ENCODE data around the gene SLC5A11. TPM values are rescaled to one million over a fixed set of nuclear protein-coding genes. Genes with fewer than 3 reads are reported as not detected.

Gene SLC5A11
- total RNA-seq, 1 experiment from 2014 or later = 0.47 TPM

DNA sequence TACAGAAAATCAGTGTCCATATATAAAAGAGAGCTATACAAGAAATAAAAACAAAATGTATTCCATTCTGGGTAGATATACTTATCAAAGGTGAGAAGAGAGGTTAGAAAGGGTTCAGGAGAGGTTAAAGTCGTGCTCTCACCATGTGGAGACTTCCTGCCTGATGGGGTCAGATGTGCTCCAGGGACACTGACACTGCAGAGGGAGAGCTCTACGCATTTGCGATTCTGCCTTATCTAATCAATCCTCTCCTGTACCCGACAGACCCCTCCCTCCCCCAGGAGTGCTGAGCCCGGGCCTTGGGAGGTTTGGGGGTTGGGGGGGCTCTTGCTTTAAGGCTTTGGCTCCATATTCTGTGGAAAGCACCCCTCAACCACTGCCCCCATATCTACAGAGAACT is 16.6 kb upstream of the SLC5A11 start:
- POLR2A ChIA-PET = no interaction called here

More for the DNA sequence above, 16.6 kb upstream of the SLC5A11 start:
- intact Hi-C loops (cut with micrococcal nuclease) = no loop called here
- Histone ChIP-seq H4K20me1 (ENCODE audit: insufficient read depth) (peaks cover 6% of the 10 kb centered on the region; the same call in 1 of the 2 replicates), H3K4me1 (ENCODE audit: control insufficient read depth in 1 of 2, insufficient read depth in 2 of 2, low read length in 2 of 2) (0 out of 4 replicates have a peak, but pooled peaks cover 0 to 1% of the 10 kb centered on the region in 2 experiments), H3K36me3 (ENCODE audit: control insufficient read depth in 1 of 2, insufficient read depth in 2 of 2, low read length in 2 of 2) (peaks cover 6 to 9% of the 10 kb centered on the region in 2 experiments; a peak in 3 of 4 replicates), H3K27ac (ENCODE audit: low read depth, low read length) (no peak overlapping the region), H3K9me2 (ENCODE audit: insufficient read depth) (no peaks in the 10 kb centered on the region), H3K9ac (ENCODE audit: low read length) (no peak overlapping the region), H3K9me3 (ENCODE audit: control insufficient read depth in 1 of 2, insufficient read depth in 1 of 2, low read depth in 1 of 2, low read length in 2 of 2) (no peaks in the 10 kb centered on the region), H3K4me2 (ENCODE audit: low read length) (no peak overlapping the region), H2AFZ (ENCODE audit: low read depth, low read length, poor library complexity, severe bottlenecking) (no peak overlapping the region), H3K27me3 (ENCODE audit: insufficient read depth, low read length) (no peaks in the 10 kb centered on the region), H3K79me2 (ENCODE audit: insufficient read depth, low read length) (no peaks in the 10 kb centered on the region), H3K4me3 (replicated peaks in 1 of 2; ENCODE audit: low read depth in 1 of 2, low read length in 2 of 2) (no peak overlapping the region)
- DNase-seq (ENCODE audit: low read depth, low spot score) = no peak
- ChIA-PET RAD21 (ENCODE audit: low non-redundant PET in 1 of 2, low total read pairs in 2 of 2, uncharacterized antibody in 2 of 2, unreplicated experiment in 2 of 2) (no interaction called here), CTCF (no interaction called here)
- BruUV-seq (replicated peaks) = no TSS peak
- TF ChIP-seq ZNF274 (IDR thresholded peaks at IDR 0.05; ENCODE audit: low read depth, low read length) (no peak), POLR2AphosphoS5 (IDR thresholded peaks at IDR 0.05; ENCODE audit: low read depth, low read length) (no peak), SIN3A (IDR thresholded peaks at IDR 0.05; ENCODE audit: low read depth) (no peak), RAD21 (IDR thresholded peaks at IDR 0.05; ENCODE audit: low read depth) (no peak), EZH2 (IDR thresholded peaks at IDR 0.05) (no peak), CBX3 (IDR thresholded peaks at IDR 0.05; ENCODE audit: low read depth) (no peak), SP1 (IDR thresholded peaks at IDR 0.05; ENCODE audit: low read depth) (no peak), JUND (IDR thresholded peaks at IDR 0.05) (no peak), ZFX (IDR thresholded peaks at IDR 0.05) (no peak), FOSL1 (IDR thresholded peaks at IDR 0.05; ENCODE audit: low read depth) (no peak), POLR2A (IDR thresholded peaks at IDR 0.05; ENCODE audit: borderline replicate concordance, extremely low read depth, insufficient read depth, insufficient read length) (no peak), TCF7L2 (IDR thresholded peaks at IDR 0.05; ENCODE audit: borderline replicate concordance, extremely low read depth, insufficient read depth, insufficient read length) (no peak), YY1 (IDR thresholded peaks at IDR 0.05; ENCODE audit: extremely low read depth, insufficient replicate concordance, low read depth, low read length) (no peak), EZH2phosphoT487 (IDR thresholded peaks at IDR 0.05; ENCODE audit: borderline replicate concordance) (no peak), EGR1 (IDR thresholded peaks at IDR 0.05; ENCODE audit: low read depth) (no peak)
- TF ChIP-seq, protein P1, sequence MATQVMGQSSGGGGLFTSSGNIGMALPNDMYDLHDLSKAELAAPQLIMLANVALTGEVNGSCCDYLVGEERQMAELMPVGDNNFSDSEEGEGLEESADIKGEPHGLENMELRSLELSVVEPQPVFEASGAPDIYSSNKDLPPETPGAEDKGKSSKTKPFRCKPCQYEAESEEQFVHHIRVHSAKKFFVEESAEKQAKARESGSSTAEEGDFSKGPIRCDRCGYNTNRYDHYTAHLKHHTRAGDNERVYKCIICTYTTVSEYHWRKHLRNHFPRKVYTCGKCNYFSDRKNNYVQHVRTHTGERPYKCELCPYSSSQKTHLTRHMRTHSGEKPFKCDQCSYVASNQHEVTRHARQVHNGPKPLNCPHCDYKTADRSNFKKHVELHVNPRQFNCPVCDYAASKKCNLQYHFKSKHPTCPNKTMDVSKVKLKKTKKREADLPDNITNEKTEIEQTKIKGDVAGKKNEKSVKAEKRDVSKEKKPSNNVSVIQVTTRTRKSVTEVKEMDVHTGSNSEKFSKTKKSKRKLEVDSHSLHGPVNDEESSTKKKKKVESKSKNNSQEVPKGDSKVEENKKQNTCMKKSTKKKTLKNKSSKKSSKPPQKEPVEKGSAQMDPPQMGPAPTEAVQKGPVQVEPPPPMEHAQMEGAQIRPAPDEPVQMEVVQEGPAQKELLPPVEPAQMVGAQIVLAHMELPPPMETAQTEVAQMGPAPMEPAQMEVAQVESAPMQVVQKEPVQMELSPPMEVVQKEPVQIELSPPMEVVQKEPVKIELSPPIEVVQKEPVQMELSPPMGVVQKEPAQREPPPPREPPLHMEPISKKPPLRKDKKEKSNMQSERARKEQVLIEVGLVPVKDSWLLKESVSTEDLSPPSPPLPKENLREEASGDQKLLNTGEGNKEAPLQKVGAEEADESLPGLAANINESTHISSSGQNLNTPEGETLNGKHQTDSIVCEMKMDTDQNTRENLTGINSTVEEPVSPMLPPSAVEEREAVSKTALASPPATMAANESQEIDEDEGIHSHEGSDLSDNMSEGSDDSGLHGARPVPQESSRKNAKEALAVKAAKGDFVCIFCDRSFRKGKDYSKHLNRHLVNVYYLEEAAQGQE (IDR thresholded peaks at IDR 0.05; ENCODE audit: low read depth) = no peak
- TF ChIP-seq, protein P2, sequence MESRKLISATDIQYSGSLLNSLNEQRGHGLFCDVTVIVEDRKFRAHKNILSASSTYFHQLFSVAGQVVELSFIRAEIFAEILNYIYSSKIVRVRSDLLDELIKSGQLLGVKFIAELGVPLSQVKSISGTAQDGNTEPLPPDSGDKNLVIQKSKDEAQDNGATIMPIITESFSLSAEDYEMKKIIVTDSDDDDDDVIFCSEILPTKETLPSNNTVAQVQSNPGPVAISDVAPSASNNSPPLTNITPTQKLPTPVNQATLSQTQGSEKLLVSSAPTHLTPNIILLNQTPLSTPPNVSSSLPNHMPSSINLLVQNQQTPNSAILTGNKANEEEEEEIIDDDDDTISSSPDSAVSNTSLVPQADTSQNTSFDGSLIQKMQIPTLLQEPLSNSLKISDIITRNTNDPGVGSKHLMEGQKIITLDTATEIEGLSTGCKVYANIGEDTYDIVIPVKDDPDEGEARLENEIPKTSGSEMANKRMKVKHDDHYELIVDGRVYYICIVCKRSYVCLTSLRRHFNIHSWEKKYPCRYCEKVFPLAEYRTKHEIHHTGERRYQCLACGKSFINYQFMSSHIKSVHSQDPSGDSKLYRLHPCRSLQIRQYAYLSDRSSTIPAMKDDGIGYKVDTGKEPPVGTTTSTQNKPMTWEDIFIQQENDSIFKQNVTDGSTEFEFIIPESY (IDR thresholded peaks at IDR 0.05; ENCODE audit: extremely low read depth, insufficient replicate concordance, low read length) = no peak
- TF ChIP-seq, protein P3, sequence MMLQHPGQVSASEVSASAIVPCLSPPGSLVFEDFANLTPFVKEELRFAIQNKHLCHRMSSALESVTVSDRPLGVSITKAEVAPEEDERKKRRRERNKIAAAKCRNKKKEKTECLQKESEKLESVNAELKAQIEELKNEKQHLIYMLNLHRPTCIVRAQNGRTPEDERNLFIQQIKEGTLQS (IDR thresholded peaks at IDR 0.05) = no peak
- TF ChIP-seq, protein P4, sequence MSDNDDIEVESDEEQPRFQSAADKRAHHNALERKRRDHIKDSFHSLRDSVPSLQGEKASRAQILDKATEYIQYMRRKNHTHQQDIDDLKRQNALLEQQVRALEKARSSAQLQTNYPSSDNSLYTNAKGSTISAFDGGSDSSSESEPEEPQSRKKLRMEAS (IDR thresholded peaks at IDR 0.05) = no peak
- TF ChIP-seq, protein P5, sequence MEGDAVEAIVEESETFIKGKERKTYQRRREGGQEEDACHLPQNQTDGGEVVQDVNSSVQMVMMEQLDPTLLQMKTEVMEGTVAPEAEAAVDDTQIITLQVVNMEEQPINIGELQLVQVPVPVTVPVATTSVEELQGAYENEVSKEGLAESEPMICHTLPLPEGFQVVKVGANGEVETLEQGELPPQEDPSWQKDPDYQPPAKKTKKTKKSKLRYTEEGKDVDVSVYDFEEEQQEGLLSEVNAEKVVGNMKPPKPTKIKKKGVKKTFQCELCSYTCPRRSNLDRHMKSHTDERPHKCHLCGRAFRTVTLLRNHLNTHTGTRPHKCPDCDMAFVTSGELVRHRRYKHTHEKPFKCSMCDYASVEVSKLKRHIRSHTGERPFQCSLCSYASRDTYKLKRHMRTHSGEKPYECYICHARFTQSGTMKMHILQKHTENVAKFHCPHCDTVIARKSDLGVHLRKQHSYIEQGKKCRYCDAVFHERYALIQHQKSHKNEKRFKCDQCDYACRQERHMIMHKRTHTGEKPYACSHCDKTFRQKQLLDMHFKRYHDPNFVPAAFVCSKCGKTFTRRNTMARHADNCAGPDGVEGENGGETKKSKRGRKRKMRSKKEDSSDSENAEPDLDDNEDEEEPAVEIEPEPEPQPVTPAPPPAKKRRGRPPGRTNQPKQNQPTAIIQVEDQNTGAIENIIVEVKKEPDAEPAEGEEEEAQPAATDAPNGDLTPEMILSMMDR (IDR thresholded peaks at IDR 0.05 in 2 of 3, conservative IDR thresholded peaks at IDR 0.05 in 1 of 3; ENCODE audit: borderline replicate concordance in 1 of 3, insufficient read depth in 1 of 3, low read depth in 2 of 3, low read length in 2 of 3) = no peak
- no peak for ATAC-seq

Data from HCT116 (cell line).